Mammary epithelial cell (primary cell): Measurements from ENCODE around the gene C1QC.

Experiments
- EZH2 ChIP-seq: IDR thresholded peaks from 2 replicates; pipeline ENCODE4 v1.6.1; 2012; ENCODE audit warnings: low read length, inconsistent platforms, borderline replicate concordance
- TF ChIP-seq, protein P1 (sequence below), 2 donors: IDR thresholded peaks in 1 of 2; conservative IDR thresholded peaks in 1 of 2; 2 replicates each; pipeline ENCODE4 v1.5.1; 2011 to 2012; ENCODE audit warnings: inconsistent platforms in 2 of 2, low read length in 2 of 2, mild to moderate bottlenecking in 2 of 2, control low read depth in 1 of 2, low read depth in 1 of 2; ENCODE audit not compliant: insufficient read depth in 1 of 2; ENCODE audit errors: extremely low read depth in 1 of 2

- no peak for TF ChIP-seq EZH2
- TF ChIP-seq, protein P1, sequence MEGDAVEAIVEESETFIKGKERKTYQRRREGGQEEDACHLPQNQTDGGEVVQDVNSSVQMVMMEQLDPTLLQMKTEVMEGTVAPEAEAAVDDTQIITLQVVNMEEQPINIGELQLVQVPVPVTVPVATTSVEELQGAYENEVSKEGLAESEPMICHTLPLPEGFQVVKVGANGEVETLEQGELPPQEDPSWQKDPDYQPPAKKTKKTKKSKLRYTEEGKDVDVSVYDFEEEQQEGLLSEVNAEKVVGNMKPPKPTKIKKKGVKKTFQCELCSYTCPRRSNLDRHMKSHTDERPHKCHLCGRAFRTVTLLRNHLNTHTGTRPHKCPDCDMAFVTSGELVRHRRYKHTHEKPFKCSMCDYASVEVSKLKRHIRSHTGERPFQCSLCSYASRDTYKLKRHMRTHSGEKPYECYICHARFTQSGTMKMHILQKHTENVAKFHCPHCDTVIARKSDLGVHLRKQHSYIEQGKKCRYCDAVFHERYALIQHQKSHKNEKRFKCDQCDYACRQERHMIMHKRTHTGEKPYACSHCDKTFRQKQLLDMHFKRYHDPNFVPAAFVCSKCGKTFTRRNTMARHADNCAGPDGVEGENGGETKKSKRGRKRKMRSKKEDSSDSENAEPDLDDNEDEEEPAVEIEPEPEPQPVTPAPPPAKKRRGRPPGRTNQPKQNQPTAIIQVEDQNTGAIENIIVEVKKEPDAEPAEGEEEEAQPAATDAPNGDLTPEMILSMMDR (conservative IDR thresholded peaks at IDR 0.05 in 1 of 2, IDR thresholded peaks at IDR 0.05 in 1 of 2; ENCODE audit: extremely low read depth in 1 of 2, insufficient read depth in 1 of 2, low read depth in 1 of 2, low read length in 2 of 2), result no peak
These were observed 9.6 kb upstream of the C1QC start for GRCh38 chr1:22633697-22634463.
